Keratinocyte (primary cell): ENCODE data around the gene CA4.
"Not testable (repeated sequence)": the region's sequence is repeated elsewhere in the genome, so short reads cannot be mapped to it uniquely, and the experiment has no call there.

Experiments
- EZH2 ChIP-seq: IDR thresholded peaks from one replicate; pipeline ENCODE4 v1.6.1; 2012; ENCODE audit warnings: inconsistent platforms, mild to moderate bottlenecking, low read length, moderate library complexity
- TF ChIP-seq, protein P1 (sequence below), 3 experiments: IDR thresholded peaks in 1 of 3; conservative IDR thresholded peaks in 1 of 3; optimal IDR thresholded peaks in 1 of 3; 2 replicates in 2 of 3; 3 replicates in 1 of 3; pipeline versions ENCODE3 to v1.5.1; 2011; ENCODE audit warnings: low read length in 3 of 3, mild to moderate bottlenecking in 3 of 3, moderate library complexity in 2 of 3, control low read depth in 1 of 3, inconsistent platforms in 1 of 3; ENCODE audit not compliant: insufficient read depth in 2 of 3; ENCODE audit errors: extremely low read depth in 1 of 3

DNA sequence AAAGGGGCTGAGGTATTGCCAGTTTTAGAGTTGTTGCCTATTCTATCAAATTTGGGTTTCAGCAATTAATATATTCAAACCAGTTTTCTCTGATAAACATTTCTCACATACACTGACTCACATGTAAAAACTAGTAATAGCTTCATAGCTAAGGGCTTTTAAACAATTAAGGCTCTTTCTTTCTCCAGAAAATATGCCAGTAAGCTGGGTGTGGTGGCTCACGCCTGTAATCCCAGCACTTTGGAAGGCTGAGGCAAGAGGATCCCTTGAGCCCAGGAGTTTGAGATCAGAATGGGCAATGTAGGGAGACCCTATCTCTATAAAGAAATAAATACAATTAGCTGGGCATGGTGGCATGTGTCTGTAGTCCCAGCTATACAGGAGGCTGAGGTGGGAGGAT lies 48.9 kb downstream of the CA4 start:
- not testable (repeated sequence) for TF ChIP-seq EZH2
- TF ChIP-seq, protein P1, sequence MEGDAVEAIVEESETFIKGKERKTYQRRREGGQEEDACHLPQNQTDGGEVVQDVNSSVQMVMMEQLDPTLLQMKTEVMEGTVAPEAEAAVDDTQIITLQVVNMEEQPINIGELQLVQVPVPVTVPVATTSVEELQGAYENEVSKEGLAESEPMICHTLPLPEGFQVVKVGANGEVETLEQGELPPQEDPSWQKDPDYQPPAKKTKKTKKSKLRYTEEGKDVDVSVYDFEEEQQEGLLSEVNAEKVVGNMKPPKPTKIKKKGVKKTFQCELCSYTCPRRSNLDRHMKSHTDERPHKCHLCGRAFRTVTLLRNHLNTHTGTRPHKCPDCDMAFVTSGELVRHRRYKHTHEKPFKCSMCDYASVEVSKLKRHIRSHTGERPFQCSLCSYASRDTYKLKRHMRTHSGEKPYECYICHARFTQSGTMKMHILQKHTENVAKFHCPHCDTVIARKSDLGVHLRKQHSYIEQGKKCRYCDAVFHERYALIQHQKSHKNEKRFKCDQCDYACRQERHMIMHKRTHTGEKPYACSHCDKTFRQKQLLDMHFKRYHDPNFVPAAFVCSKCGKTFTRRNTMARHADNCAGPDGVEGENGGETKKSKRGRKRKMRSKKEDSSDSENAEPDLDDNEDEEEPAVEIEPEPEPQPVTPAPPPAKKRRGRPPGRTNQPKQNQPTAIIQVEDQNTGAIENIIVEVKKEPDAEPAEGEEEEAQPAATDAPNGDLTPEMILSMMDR (optimal IDR thresholded peaks at IDR 0.05 in 1 of 3, IDR thresholded peaks at IDR 0.05 in 1 of 3, conservative IDR thresholded peaks at IDR 0.05 in 1 of 3; ENCODE audit: extremely low read depth in 1 of 3, insufficient read depth in 2 of 3, low read length in 3 of 3): not testable (repeated sequence)
